ENCODE measurements around the gene HSBP1.

HSBP1 gene

DNA sequence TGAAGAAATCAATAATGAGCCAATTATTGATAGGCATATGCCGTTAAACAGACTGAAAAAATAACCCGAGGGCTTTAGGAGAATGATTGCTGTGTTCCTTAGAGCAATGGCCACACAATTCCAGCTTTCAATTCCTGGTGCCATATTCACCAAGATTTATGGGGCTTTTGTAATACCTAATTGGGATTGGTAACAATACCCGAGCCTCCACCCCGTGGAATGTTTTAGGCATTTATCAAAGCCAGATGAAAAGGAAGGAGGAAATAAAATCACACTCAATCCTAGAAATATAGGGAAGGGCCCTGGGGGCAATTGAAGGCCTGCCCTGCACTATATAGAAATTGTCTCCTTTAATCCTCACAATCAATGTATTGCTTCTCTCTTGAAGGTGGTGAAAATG is 49.0 kb downstream of the HSBP1 start:
- Mint-ChIP-seq H3K4me3 (no peak overlapping the region), H3K36me3 (ENCODE audit: low read depth) (no peaks in the 10 kb centered on the region), H3K9me3 (no peaks in the 10 kb centered on the region), H3K27ac (no peak overlapping the region), H3K27me3 (peaks cover 2% of the 10 kb centered on the region), H3K4me1 (ENCODE audit: low read depth) (peaks cover 5% of the 10 kb centered on the region)
- intact Hi-C loops (cut with micrococcal nuclease) = no loop called here

- no peak overlapping the region for H3K4me3 Mint-ChIP-seq
- H3K9me3 Mint-ChIP-seq = no peaks in the 10 kb centered on the region
- peaks cover 5% of the 10 kb centered on the region for H3K4me1 Mint-ChIP-seq (ENCODE audit: low read depth)
- no peaks in the 10 kb centered on the region for H3K27me3 Mint-ChIP-seq
- H3K27ac Mint-ChIP-seq = no peak overlapping the region
- H3K36me3 Mint-ChIP-seq (ENCODE audit: low read depth) = no peaks in the 10 kb centered on the region
- intact Hi-C loops (cut with micrococcal nuclease) = no loop called here
Observed at GRCh38 chr16:83859265-83859664, 51.5 kb downstream of the HSBP1 start.

GRCh38 chr16:83862661-83863060 is 54.9 kb downstream of the HSBP1 start:
- H3K4me1 Mint-ChIP-seq (ENCODE audit: low read depth) = peaks cover 14% of the 10 kb centered on the region
- H3K27me3 Mint-ChIP-seq = no peaks in the 10 kb centered on the region
- no peak overlapping the region for H3K27ac Mint-ChIP-seq
- peaks cover 8% of the 10 kb centered on the region for H3K9me3 Mint-ChIP-seq
- no peaks in the 10 kb centered on the region for H3K36me3 Mint-ChIP-seq (ENCODE audit: low read depth)
- no peak overlapping the region for H3K4me3 Mint-ChIP-seq
- intact Hi-C loops (cut with micrococcal nuclease) = no loop called here

- intact Hi-C loops (cut with micrococcal nuclease) = no loop called here
- peaks cover 8% of the 10 kb centered on the region for H3K9me3 Mint-ChIP-seq
- no peaks in the 10 kb centered on the region for H3K27me3 Mint-ChIP-seq
- H3K4me3 Mint-ChIP-seq = no peak overlapping the region
- H3K36me3 Mint-ChIP-seq (ENCODE audit: low read depth) = no peaks in the 10 kb centered on the region
- no peak overlapping the region for H3K27ac Mint-ChIP-seq
- H3K4me1 Mint-ChIP-seq (ENCODE audit: low read depth) = peaks cover 12% of the 10 kb centered on the region
Observed at GRCh38 chr16:83863682-83864081, 55.9 kb downstream of the HSBP1 start.
